ENCODE results near the gene M1AP.

The M1AP gene

GRCh38 chr2:74597410-74597809, 50.7 kb downstream of the M1AP start:
- FAIRE-seq, result no peak
- no peak for DNase-seq (ENCODE audit: low spot score)

DNA sequence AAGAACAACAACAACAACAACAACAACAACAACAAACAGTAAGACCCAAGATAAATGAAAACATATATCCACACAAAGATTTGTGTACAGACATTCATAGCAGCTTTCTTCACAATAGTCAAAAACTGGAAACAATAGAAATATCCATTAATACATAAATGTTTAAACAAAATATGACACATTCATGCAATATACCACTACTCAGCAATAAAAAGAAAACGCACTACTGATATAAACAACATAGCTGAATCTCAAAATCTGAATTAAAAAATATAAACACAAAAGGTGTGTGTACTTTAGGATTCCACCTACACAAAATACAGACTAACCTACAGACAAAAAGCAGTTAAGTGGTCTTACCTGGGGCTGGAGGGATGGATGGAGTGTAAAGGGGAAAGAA, 51.5 kb downstream of the M1AP start:
- FAIRE-seq (no peak), DNase-seq (ENCODE audit: low spot score) (no peak)

DNA sequence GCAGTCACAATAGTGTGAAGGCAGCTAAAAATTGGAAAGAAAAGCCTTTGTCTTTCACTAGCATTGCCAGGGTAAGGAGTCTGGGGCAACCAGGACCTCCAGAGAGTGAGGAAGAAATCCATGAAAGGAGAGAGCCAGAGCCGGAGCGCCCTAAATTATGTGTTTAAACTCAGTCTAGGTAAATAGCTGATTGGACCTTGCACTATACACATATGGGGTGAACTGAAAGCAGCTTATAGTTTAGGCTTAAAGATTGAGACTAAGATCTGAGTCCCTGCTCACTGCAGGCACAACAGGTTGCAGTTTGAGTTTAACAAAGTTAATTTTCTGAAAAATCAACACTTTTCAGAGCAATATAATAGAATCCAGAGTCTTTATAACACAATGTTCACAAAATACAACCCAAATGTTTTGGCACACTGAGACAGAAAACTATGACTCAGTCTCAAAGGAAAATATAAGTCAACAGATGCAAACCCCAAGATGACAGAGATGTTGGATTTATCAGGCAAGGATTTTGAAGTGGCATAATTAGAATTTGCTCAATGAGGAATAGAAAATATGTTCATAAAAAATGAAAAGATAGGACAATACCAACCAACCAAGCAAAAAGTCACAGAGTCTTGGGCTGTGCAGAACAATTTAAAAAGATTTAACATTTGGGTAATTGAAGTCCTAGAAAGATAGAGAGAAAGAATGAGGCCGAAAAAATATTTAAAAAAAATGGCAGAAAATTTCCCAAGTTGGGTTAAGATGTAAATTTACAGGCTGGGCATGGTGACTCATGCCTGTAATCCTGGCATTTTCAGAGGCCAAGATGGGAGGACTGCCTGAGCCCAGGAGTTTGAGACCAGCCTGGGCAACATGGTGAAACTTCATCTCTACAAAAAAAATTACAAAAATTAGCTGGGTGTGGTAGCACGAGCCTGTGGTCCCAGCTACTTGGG, 54.0 kb downstream of the M1AP start:
- FAIRE-seq (no peak), DNase-seq (ENCODE audit: low spot score) (no peak)

- DNase-seq (ENCODE audit: low spot score) (no peak), FAIRE-seq (no peak)
Measured at GRCh38 chr2:74588664-74589063, 59.5 kb downstream of the M1AP start.

DNA sequence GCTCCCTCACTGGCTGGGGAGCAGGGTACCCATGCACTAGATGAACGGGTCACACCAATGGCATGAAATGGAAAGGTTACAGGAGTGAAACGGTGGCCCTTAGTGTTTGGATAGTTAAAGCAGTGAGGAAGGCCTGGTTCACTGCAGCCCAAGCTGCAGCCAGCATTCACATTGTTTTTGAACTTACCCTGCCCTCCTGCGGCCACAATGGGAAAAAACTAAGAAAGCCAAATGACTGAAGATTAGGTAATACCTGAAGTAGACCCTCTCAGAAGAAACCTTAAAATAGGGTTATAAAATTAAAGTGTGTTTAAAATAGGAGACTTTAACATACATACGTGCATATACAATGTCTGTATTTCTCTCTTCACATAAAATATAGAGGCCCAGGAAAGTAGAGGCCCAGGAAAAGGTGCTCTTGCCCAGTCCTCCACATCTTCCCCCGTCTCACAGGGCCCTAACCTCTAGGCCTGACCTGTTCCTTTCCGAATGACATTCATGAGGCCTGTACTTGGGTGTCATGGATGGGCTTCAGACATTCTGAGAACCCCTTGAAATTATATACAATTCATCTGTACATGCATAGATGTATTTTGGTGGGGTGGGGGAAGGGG, 60.4 kb downstream of the M1AP start:
- DNase-seq (ENCODE audit: low spot score), result peak; percentile 56
- peak; percentile 65 for FAIRE-seq

GRCh38 chr2:74585406-74586185, 62.5 kb downstream of the M1AP start:
- DNase-seq (ENCODE audit: low spot score) (no peak), FAIRE-seq (no peak)

GRCh38 chr2:74584088-74584645, 64.0 kb downstream of the M1AP start:
- DNase-seq (ENCODE audit: low spot score), result peak; percentile 37
- peak; percentile 29 for FAIRE-seq

- FAIRE-seq (peak; percentile 34), DNase-seq (ENCODE audit: low spot score) (peak; percentile 53)
Measured at GRCh38 chr2:74583504-74583903, 64.6 kb downstream of the M1AP start.

DNA sequence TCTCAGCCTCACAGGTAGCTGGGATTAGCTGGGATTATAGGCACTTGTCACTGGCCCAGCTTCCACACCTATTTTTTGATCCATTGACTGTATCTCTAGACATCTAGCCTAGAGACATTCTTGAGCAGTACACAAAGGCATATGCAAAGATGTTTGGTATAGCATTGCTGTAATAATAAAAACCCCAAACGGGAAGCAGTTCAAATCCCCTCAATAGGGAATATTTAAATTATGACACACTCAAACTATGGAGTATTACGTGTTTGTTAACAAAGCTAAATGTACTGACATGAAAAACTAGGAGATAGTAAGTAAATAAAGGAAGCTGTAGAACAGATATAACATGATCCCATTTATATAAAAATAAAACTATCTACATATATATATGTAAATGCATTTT, 65.9 kb downstream of the M1AP start:
- FAIRE-seq (no peak), DNase-seq (ENCODE audit: low spot score) (no peak)

- FAIRE-seq (no peak), DNase-seq (ENCODE audit: low spot score) (no peak)
Measured at GRCh38 chr2:74581463-74581862, 66.7 kb downstream of the M1AP start.

DNA sequence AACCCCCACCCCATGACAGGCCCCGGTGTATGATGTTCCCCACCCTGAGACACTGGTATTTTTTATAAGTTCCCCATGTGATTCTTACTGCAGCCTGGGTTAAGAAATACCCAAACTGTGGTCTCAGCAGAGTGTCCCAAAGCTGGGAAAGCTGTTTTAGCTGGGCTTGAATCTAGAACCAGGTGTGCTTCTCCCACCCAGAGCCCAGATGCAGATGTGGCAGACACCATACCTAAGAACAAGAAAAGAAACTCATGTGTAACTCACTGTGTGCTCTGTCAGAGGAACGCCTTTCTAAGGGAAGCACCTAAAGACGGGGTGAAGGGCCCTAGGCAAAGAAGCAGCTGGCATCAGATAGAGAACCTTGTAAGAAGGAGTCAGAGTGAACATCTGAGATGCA, 69.7 kb downstream of the M1AP start:
- DNase-seq (ENCODE audit: low spot score) (no peak), FAIRE-seq (no peak)

DNA sequence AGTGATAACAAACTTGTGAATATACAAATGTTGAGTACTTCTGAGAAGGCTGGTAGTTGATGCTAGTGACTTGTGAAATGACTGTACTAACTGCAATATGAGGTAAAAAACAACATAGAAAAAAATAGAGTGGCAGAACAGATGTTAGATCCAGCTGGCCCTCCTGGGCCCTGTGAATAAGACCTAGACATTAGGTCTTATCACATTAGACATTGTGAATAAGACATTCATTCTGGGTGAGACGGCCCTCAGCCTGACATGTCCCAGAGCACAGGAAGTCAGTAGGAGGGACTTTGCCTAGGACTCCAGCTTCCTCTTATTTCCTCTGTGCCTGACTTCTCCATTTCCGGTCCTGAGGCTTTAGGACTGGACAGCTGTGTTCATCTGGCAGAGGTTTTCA, 70.7 kb downstream of the M1AP start:
- no peak for FAIRE-seq
- no peak for DNase-seq (ENCODE audit: low spot score)

- DNase-seq (ENCODE audit: low spot score) (no peak), FAIRE-seq (no peak)
Measured at GRCh38 chr2:74576863-74577229, 71.3 kb downstream of the M1AP start.

DNA sequence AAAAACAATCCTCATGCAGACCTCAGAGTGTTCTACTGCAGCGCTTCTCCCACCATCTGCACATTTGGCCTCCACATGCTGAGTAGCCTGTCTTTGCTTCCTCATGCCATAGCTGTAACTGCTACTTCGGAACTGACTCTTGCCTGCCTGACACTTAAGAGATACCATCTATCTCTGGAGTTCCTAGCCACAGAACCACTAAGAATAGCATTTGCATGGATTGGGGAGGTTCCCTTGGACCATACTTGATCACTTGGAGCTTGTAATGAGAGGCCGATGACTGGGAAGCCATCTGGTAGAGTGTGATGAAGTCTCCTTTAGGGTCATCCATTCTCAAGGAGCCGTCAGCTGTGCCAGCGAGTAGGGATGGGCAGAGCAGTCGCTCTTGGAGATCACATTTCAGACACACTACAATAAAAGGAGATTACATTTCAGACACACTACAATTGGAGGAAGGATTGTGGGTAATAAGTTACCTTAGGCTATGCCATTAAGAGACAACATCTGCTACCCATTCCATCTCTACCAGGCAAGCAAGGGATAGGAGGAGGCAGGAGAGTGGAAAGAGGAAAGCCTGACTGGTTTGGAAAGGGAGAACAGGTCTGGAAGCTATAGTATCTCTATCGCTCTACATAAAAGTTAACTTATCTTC, 71.8 kb downstream of the M1AP start:
- FAIRE-seq (no peak), DNase-seq (ENCODE audit: low spot score) (no peak)

GRCh38 chr2:74575320-74575719, 72.8 kb downstream of the M1AP start:
- FAIRE-seq, result no peak
- no peak for DNase-seq (ENCODE audit: low spot score)

GRCh38 chr2:74573747-74574562, 74.2 kb downstream of the M1AP start:
- DNase-seq (ENCODE audit: low spot score) (no peak), FAIRE-seq (no peak)

GRCh38 chr2:74572178-74572925, 75.8 kb downstream of the M1AP start:
- FAIRE-seq (no peak), DNase-seq (ENCODE audit: low spot score) (no peak)

DNA sequence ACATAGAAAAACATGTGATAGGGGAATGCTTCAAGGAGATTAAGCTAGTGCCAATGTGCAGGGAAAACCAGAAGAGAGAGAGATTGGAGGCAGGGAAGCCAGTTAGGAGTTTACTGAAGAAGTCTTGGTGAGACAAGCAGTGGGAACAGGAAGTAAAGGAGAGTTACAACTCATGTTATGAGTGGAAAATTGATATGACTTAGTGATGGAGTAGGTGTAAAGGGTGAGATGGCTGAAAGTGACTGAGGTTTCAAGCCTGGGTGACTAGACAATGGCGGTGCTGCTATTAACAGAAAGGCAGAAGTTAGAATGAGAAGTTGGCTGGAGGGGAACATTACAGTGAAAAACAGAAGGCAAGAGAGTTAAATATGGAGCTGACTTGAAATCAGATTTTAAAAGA, 77.1 kb downstream of the M1AP start:
- FAIRE-seq, result no peak
- no peak for DNase-seq (ENCODE audit: low spot score)

DNA sequence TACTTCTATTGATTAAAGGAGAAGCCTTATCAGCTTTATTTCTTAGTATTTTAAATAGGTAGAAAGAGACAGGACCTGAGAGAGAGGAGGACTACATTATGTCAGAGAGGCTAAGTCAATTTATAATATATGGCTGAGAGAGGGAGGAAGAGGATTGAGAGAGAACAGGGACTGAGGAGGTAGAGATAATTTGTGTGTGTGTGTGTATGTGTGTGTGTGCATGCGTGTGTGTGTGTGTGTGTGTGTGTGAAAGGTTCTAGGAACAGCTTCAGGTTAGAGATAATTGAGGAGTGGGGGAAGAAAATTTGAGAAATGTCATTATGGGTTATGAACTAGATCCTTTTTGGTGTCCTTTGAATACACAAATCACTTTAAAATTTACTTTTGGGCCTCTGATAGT, 78.4 kb downstream of the M1AP start:
- DNase-seq (ENCODE audit: low spot score) (no peak), FAIRE-seq (no peak)

DNA sequence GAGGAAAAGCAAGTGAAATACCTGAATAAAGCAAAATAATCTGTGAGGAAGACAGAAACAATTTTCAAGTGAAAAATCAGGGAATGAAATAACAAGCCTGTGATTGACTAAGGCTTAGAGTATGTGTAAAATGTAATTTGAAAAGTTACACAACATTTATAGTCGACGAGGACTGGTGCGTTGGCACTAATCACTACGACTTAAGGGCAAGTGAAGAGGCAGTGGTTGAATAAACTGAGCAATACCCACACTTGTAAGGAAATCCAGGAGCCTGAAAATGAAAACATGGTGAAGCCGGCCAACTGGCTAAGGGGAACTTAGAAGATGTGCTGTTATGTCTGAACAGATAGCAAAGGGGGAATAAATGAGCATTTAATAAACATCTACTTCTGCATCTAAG, 80.2 kb downstream of the M1AP start:
- no peak for FAIRE-seq
- DNase-seq (ENCODE audit: low spot score), result no peak
